Measurements from ENCODE around the gene APBA1.
"Not testable (repeated sequence)": the region's sequence is repeated elsewhere in the genome, so short reads cannot be mapped to it uniquely, and the experiment has no call there.

APBA1 gene

DNA sequence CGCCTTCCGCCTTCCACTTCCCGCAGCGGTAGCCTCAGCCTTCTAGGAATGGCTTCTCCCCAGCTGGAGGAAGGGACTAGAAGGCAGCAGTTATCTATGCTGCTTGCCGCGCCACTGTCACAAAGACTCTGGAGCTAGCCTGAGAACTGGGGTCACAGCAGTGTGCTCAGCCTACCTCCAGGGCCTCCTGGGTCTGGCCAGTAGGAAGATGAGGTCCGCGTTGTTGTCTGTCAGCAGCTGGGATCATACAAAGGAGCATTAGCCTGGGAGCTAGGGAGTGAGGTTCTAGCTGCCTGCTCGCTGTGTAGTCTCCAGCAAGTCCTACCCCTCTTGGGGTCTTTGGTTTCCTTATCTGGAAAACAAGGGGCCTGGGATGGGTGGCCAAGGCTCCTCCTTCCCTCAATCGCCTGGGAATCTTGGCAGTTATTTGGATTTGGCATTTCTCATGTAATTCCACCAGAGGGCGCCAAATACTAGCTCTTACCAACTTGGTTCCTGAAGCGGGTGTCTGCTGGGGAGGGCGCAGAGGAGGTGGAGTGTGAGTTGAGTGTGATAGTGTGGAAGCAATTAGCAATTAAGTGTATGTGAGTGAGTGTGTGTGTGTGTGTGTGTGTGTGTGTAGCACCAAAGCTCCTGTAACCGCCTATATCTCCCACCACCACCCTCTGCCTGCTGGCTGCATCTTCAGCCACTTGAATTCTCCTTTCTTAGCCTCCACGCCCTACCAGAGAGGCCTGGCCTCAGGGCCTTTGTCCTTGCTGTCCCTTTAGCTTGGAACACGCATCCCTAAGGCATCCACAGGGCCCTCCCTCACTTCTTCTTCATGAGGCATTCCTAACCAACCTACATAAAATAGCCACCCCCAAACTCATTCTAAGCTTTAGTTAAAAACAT, 250.0 kb downstream of the APBA1 start:
- Histone ChIP-seq H4K20me1 (no peaks in the 10 kb centered on the region), H3K9me3 (no peaks in the 10 kb centered on the region), H3K36me3 (peaks cover 22% of the 10 kb centered on the region), H3K9ac (no peak overlapping the region), H3K4me3 (no peak overlapping the region), H3K27ac (peak overlapping the region; percentile 24; the same call in 1 of the 2 replicates), H3K27me3 (no peaks in the 10 kb centered on the region), H3K4me2 (no peak overlapping the region), H3K4me1 (peaks cover 27% of the 10 kb centered on the region)
- no peak for TF ChIP-seq Cebpa-rat (IDR thresholded peaks at IDR 0.05)

DNA sequence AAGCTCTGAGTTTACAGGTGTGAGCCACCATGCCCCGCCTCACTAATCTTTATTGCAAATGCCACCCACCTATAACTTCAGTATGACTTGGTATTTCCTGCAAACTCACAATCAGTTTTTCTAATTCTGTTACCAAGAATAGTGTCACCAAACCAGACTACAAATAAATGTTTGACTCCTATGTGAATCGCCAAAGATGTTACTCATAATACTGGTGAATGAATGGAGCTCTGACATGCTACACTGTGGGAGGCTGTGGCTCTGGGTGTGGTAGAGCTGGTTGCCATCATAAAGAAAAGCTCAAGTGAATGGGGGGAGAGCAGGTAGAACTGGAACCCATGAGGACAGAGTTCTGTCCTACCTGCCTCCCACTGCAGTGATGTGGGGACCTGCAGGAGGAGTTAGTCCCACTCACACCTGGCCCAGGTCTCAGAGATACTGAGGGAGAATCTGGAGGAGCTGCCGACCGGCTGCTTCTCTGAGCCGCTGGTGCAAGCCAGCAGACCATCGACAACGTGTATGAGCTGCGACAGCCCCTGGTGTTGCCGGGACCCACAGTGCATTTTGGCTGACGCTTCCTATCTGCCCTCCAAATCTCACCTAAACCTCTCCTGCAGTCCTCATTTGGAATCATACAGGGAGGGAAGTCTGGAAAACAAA, 251.4 kb downstream of the APBA1 start:
- Histone ChIP-seq H3K4me3 (no peak overlapping the region), H3K4me2 (no peak overlapping the region), H3K27ac (no peak overlapping the region), H3K36me3 (peaks cover 8% of the 10 kb centered on the region; the same call in 1 of the 2 replicates), H3K9me3 (no peaks in the 10 kb centered on the region), H3K27me3 (no peaks in the 10 kb centered on the region), H3K4me1 (peaks cover 17% of the 10 kb centered on the region), H4K20me1 (no peaks in the 10 kb centered on the region), H3K9ac (no peak overlapping the region)
- TF ChIP-seq Cebpa-rat (IDR thresholded peaks at IDR 0.05) = no peak

DNA sequence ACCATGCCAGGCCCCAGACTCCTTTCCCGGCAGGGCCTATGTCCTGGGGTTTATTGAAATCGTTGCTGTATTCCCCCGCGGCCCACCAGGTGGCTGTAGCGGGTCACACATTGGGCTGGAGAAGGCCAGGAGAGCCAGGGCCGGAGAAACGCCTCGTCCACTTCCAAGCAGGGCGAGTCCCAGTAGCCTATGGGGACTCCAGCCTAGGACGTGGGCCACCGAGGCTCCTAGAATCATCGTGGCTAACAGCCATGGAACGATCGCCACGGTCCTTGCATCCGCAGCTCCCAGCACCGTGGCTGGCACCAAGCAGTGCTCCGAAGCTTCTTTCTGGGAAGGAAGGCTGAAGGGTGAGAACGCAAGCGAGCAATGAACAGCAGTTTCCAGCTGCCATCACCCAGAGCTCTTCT, 259.4 kb downstream of the APBA1 start:
- H3K4me3 ChIP-seq = no peak overlapping the region

DNA sequence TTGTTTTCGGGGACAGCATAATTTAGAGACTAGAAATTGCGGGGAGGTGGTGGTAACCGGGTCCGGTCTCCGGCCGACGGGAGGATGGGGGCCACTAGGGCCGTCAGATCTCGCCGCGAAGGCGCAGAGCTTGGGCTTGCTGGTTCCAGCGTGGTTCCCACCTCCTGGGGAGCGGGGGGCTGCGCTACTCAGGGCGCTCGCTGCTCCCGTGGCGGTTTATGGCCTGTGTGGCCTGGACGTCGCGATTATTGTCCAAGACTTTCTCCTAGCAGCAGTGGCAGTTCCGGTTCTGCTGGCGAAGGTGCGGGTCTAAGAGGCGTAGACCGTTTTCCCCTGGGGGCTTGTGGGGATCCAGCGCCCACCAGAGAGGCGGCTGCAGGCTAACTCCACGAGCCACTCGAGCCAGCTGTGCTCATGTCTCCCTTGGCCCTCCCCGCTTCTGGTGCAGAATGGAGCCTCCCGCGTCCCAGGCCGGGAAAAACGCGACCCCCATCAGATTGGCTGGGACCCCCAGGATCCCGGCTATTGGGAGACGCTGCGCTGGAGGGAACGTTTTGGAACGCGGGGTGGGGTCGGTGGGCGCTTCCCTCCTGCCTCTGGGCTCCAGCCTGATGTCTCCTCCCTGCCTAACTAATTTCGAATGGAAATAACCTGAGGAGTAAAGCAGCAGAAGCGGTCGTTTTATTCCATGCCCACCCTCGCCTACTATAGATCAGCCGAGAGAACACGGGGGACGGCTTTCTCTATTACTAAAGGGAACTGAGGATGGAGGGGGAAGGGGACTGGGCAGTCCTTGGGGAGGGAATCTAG, 260.0 kb downstream of the APBA1 start:
- Histone ChIP-seq H3K27ac (no peak overlapping the region), H3K9me3 (no peaks in the 10 kb centered on the region), H3K4me3 (no peak overlapping the region), H3K4me1 (peaks cover 7% of the 10 kb centered on the region), H3K4me2 (no peak overlapping the region), H4K20me1 (no peaks in the 10 kb centered on the region), H3K36me3 (no peaks in the 10 kb centered on the region), H3K27me3 (no peaks in the 10 kb centered on the region), H3K9ac (no peak overlapping the region)
- no peak for TF ChIP-seq Cebpa-rat (IDR thresholded peaks at IDR 0.05)

More for the DNA sequence above, 259.4 kb downstream of the APBA1 start:
- Histone ChIP-seq H3K27me3 (no peaks in the 10 kb centered on the region), H3K27ac (no peak overlapping the region), H3K36me3 (no peaks in the 10 kb centered on the region), H4K20me1 (no peaks in the 10 kb centered on the region), H3K9ac (no peak overlapping the region), H3K9me3 (no peaks in the 10 kb centered on the region), H3K4me2 (peak overlapping the region; percentile 13), H3K4me1 (peaks cover 7% of the 10 kb centered on the region)
- TF ChIP-seq Cebpa-rat (IDR thresholded peaks at IDR 0.05) = no peak

DNA sequence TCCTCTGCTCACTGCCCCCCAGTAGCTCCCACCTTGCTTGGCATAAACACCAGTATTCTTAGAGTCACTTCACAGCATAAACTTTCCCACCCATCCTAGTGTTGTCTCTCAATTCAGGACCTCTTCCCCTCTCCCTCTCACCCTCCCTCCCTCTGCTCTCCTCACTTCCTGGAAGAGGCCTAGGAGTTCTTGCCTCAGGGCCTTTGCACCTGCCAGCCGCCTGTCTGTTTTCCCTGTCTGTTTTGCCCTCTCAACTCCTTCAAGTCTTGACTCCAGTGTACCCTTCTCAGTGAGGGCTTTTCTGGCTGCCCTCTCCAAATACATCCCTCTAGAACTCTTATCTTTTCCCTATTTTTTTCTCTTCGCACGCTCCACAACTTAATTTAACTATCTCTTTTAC, 260.9 kb downstream of the APBA1 start:
- Histone ChIP-seq H3K36me3 (no peaks in the 10 kb centered on the region), H3K4me2 (no peak overlapping the region), H3K9ac (no peak overlapping the region), H3K4me3 (no peak overlapping the region), H3K9me3 (no peaks in the 10 kb centered on the region), H3K27me3 (no peaks in the 10 kb centered on the region), H4K20me1 (no peaks in the 10 kb centered on the region), H3K27ac (no peak overlapping the region), H3K4me1 (peaks cover 7% of the 10 kb centered on the region)
- no peak for TF ChIP-seq Cebpa-rat (IDR thresholded peaks at IDR 0.05)

DNA sequence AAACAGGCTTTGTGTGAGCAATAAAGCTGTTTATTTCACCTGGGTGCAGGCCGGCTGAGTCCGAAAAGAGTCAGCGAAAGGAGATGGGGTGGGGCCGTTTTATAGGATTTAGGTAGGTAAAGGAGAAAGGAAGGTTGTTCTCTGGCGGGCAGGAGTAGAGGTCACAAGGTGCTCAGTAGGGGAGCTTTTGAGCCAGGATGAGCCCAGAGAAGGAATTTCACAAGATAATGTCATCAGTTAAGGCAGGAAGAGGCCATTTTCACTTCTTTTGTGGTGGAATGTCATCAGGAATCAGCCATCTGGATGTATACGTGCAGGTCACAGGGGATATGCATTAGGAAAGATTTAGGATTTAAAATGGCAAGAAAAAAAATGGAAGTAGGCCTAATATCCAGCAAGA, 262.2 kb downstream of the APBA1 start:
- not testable (repeated sequence) for H3K27ac ChIP-seq, H3K4me1 ChIP-seq

DNA sequence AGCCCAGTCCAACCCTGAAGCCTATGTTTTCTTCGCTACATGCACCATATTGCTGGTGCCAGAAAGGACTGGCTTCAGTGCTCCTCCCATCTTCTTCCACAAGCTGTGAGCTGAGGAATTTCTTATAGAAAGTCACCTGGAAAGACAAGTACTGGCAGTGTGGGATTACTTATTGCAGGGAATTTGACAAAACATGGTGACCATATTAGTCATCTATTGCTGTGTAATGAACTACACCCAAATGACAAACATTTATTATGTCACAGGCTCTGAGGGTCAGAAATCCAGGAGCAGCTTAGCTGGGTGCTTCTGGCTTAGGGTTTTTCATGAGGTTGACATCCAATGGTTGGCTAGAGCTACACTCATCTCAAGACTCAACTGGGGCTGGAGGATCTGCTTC, 271.7 kb downstream of the APBA1 start:
- Histone ChIP-seq H3K27ac (no peak overlapping the region), H3K4me3 (no peak overlapping the region), H3K9ac (no peak overlapping the region), H3K4me1 (no peaks in the 10 kb centered on the region), H4K20me1 (no peaks in the 10 kb centered on the region), H3K27me3 (no peaks in the 10 kb centered on the region), H3K36me3 (no peaks in the 10 kb centered on the region), H3K9me3 (no peaks in the 10 kb centered on the region), H3K4me2 (no peak overlapping the region)
- no peak for TF ChIP-seq Cebpa-rat (IDR thresholded peaks at IDR 0.05)

More for the DNA sequence above, 262.2 kb downstream of the APBA1 start:
- not testable (repeated sequence) for H3K9me3 ChIP-seq, H4K20me1 ChIP-seq, H3K36me3 ChIP-seq, H3K4me2 ChIP-seq, H3K4me3 ChIP-seq, H3K9ac ChIP-seq, H3K27me3 ChIP-seq

DNA sequence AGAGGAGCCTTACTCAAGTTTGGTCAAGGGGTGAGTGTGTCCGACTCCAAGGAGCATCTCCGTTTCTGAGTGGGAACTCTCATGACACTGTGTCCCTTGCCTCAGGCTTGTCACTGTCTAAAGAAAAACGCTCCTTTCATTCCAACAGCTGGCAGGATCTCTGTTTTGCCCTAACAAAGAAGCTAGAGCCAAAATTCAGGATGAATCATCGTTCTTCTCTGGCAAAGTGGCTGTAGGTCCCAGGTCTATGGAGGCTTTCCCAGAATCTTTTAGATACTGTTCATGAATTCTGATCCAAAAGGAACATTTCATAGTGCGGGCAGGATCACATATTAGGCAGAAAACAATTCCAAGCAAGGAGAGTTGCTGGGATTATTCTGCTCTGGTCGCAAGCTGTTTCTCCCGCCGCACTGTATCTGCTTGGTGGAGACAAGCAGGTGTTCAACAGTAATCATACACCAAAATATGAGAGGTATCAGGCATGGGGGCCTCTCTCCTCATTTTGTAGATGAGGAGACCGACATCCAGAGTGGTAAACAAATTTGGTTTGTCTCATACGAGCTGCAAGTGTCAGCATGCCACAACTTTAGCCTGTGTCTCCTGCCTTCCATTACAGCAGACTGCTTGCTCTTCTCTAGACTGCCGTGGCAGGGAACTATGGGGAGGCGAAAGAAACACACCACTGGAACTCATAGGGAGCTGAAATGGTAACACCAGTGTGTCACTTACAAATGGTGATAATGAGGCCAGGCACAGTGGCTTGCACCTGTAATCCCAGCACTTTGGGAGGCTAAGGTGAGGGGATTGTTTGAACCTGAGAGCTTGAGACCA, 274.6 kb downstream of the APBA1 start:
- Histone ChIP-seq H4K20me1 (no peaks in the 10 kb centered on the region), H3K36me3 (no peaks in the 10 kb centered on the region), H3K9ac (no peak overlapping the region), H3K9me3 (0 out of 2 replicates have a peak, but pooled peaks cover 6% of the 10 kb centered on the region), H3K4me2 (no peak overlapping the region), H3K4me3 (no peak overlapping the region), H3K27ac (no peak overlapping the region), H3K4me1 (peaks cover under 1% of the 10 kb centered on the region; the same call in 1 of the 2 replicates), H3K27me3 (no peaks in the 10 kb centered on the region)
- TF ChIP-seq Cebpa-rat (IDR thresholded peaks at IDR 0.05) = no peak

DNA sequence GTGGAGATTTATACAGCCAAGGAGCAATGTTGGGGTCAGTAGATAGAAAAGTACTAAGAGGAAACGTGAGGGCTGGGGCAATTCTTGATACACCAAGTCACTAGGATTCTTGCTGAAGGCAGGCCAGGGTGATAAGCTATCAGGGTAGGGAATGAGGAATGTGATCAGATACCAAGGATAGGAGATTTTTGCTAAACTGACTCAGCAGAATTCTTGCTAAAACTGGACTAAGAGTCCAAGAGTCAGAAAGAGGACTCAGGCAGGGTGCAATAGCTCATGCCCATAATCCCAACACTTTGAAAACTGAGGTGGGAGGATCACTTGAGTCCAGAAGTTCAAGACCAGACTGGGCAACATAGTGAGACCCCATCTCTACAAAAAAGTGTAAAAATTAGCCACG, 275.4 kb downstream of the APBA1 start:
- Histone ChIP-seq H3K27me3 (no peaks in the 10 kb centered on the region), H3K9me3 (peaks cover 10% of the 10 kb centered on the region), H3K4me1 (peaks cover 8% of the 10 kb centered on the region), H3K4me3 (no peak overlapping the region), H3K36me3 (no peaks in the 10 kb centered on the region), H3K4me2 (no peak overlapping the region), H3K9ac (no peak overlapping the region), H4K20me1 (no peaks in the 10 kb centered on the region), H3K27ac (no peak overlapping the region)
- no peak for TF ChIP-seq Cebpa-rat (IDR thresholded peaks at IDR 0.05)
